Liver (tissue), 3 donors: Measurements from ENCODE around the gene SERPINB8.
A peak's percentile ranks its signal among the peaks of the same experiment; 100 is the strongest.

ENCODE experiments used
- CTCF ChIP-seq: fragments of 150-350 bp; IDR thresholded peaks from 2 replicates; pipeline ENCODE4 v1.5.1; 2017; ENCODE audit warnings: improper control_type of control experiment, low read depth, low read length; ENCODE audit not compliant: missing input control
- RAD21 ChIP-seq, 2 donors: IDR thresholded peaks; 2 replicates each; pipeline ENCODE4 v1.6.1; 2016; ENCODE audit warnings: antibody characterized with exemption in 2 of 2, mild to moderate bottlenecking in 2 of 2
- donor health status: healthy.
- donor health status: healthy.

- TF ChIP-seq CTCF (peak; percentile 38), RAD21 (IDR thresholded peaks at IDR 0.05) (peak; percentile 69 to 75)
Observed at GRCh38 chr18:64037812-64038414, 68.0 kb downstream of the SERPINB8 start.
